Measurements from ENCODE around the gene WNT7B. TPM values are rescaled to one million over a fixed set of nuclear protein-coding genes. Genes with fewer than 3 reads are reported as not detected.

WNT7B gene
- total and polyA plus RNA-seq, 10 of the 15 experiments (the other 5 are each of a cell fraction or from before 2014, with no cell fraction given): 0.12 TPM; not detected in 9

DNA sequence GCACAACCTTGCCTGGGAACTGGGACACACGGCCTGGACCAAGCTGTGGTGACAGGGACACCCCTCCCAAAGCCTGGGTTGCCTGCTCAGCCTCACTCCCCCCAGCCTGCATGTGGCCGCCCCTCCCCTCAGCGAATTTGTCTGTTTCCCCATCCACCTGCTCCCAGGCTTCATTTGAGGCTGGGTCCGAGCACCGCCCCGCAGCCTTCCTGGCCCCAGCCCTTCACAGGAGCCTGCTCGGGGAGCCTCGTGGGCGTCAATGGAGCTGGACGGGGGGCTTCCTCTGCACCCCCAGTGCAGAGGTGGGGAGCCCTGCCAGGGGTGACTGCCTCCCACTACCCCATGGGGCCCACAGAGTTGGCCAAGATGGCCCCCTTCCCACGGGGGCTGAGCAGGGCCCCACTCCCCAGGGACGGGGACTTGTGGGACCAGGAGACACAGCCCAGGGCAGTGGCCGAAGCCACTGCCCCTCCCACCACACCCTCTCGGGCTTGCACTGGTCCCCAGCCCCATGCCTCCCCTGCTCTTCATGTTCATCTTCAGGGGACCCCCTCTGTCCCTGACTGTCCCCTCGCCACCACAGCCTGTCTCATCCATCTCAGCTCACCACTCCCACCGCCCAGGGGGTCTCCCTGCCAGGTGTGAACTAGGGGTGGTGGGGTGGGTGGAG, 91.7 kb downstream of the WNT7B start:
- no peak for TF ChIP-seq STAT1 (conservative IDR thresholded peaks at IDR 0.05)
- TF ChIP-seq SMC3 (IDR thresholded peaks at IDR 0.05; ENCODE audit: borderline replicate concordance, low read length): no peak
- TF ChIP-seq ESRRA (IDR thresholded peaks at IDR 0.05; ENCODE audit: low read length): no peak
- TF ChIP-seq FOXM1 (IDR thresholded peaks at IDR 0.05; ENCODE audit: low read depth, low read length): no peak
- no peak for TF ChIP-seq HSF1 (IDR thresholded peaks at IDR 0.05; ENCODE audit: low read depth, low read length)
- TF ChIP-seq FOS (IDR thresholded peaks at IDR 0.05; ENCODE audit: borderline replicate concordance, extremely low read depth, insufficient read length): no peak
- TF ChIP-seq CBX3 (IDR thresholded peaks at IDR 0.05; ENCODE audit: borderline replicate concordance, low read depth): no peak
- intact Hi-C loops (cut with micrococcal nuclease; ENCODE audit: unreplicated experiment) (no loop called here), in situ Hi-C loops (cut with MboI) (no loop called here)
- WGBS (ENCODE audit: insufficient coverage, insufficient replicate concordance, low lambda C conversion rate, missing lambda C conversion rate): 31% methylated on average over 14 of the region's 16 CpGs
- no peaks in the 10 kb centered on the region; a peak in 1 of 4 replicates for H3K27me3 ChIP-seq (replicated peaks in 1 of 2; ENCODE audit: control insufficient read depth in 2 of 2, insufficient read depth in 2 of 2, low read length in 1 of 2)
- RAD21 ChIA-PET (ENCODE audit: unreplicated experiment): no interaction called here
- H3K9ac ChIP-seq (ENCODE audit: control insufficient read depth, insufficient read depth, low read length): no peak overlapping the region
- no peak for ATAC-seq
- no peaks in the 10 kb centered on the region for H3K9me3 ChIP-seq (replicated peaks; ENCODE audit: control insufficient read depth, insufficient read depth, low read length)
- SMC1A ChIA-PET (ENCODE audit: uncharacterized antibody, unreplicated experiment): no interaction called here
- no peaks in the 10 kb centered on the region for H3K36me3 ChIP-seq (ENCODE audit: control insufficient read depth in 2 of 2, insufficient read depth in 2 of 2, low read length in 1 of 2)
- no peak overlapping the region for H3K4me3 ChIP-seq
- BruUV-seq (replicated peaks): no TSS peak
- DNase-seq (ENCODE audit: low read depth, low spot score): no peak
- H3K79me2 ChIP-seq (ENCODE audit: control insufficient read depth, insufficient read depth, low read length): no peaks in the 10 kb centered on the region
- H3K4me2 ChIP-seq (ENCODE audit: control insufficient read depth, insufficient read depth): no peak overlapping the region
- CTCF ChIA-PET: interaction anchor here (0.6 to 0.9 kb wide), 2 partner anchors 26 to 238 kb away, joined by 3 read pairs; no protein-coding TSS in a partner anchor
- POLR2A ChIA-PET: no interaction called here
- no peak for FAIRE-seq
- H3K4me1 ChIP-seq (ENCODE audit: control insufficient read depth, insufficient read depth, low read length): no peaks in the 10 kb centered on the region
- H2AFZ ChIP-seq (ENCODE audit: control insufficient read depth, low read depth, low read length): no peak overlapping the region
- no peaks in the 10 kb centered on the region for H4K20me1 ChIP-seq (ENCODE audit: control insufficient read depth, insufficient read depth)
- H3K27ac ChIP-seq (ENCODE audit: control insufficient read depth, insufficient read depth): no peak overlapping the region
